NCI-H82 treated with DMSO at 0.1 percent for 48 hours (cell line): ENCODE measurements around the gene CHRNA4.

Source experiments
- DNase-seq: peaks from one replicate; lab custom pipeline; 2025; ENCODE audit not compliant: unreplicated experiment; lab: John Stamatoyannopoulos, UW

CHRNA4 gene

GRCh38 chr20:63360850-63361518 is at the start of gene CHRNA4:
CHRNA4 (minus strand) TSS chr20:63361349; CDS start chr20:63361165, 184 bp downstream.
- DNase-seq: no peak

GRCh38 chr20:63409834-63410435 is 48.8 kb upstream of the CHRNA4 start:
- no peak for DNase-seq

- DNase-seq: no peak
Measured at GRCh38 chr20:63409066-63409833, 48.1 kb upstream of the CHRNA4 start.

- no peak for DNase-seq
Measured at GRCh38 chr20:63408684-63409046, 47.5 kb upstream of the CHRNA4 start.

- DNase-seq: no peak
Measured at GRCh38 chr20:63407928-63408683, 47.0 kb upstream of the CHRNA4 start.

- DNase-seq: no peak
Measured at GRCh38 chr20:63406617-63407245, 45.6 kb upstream of the CHRNA4 start.

- DNase-seq: no peak
Measured at GRCh38 chr20:63406011-63406410, 44.9 kb upstream of the CHRNA4 start.

- DNase-seq: no peak
Measured at GRCh38 chr20:63405102-63405730, 44.1 kb upstream of the CHRNA4 start.

GRCh38 chr20:63404129-63405085 is 43.3 kb upstream of the CHRNA4 start:
- no peak for DNase-seq

GRCh38 chr20:63403403-63404105 is 42.4 kb upstream of the CHRNA4 start:
- no peak for DNase-seq

GRCh38 chr20:63402860-63403220 is 41.7 kb upstream of the CHRNA4 start:
- DNase-seq: no peak

GRCh38 chr20:63402181-63402859 is 41.2 kb upstream of the CHRNA4 start:
- no peak for DNase-seq

- DNase-seq: no peak
Measured at GRCh38 chr20:63401384-63402110, 40.4 kb upstream of the CHRNA4 start.

- no peak for DNase-seq
Measured at GRCh38 chr20:63400486-63401210, 39.5 kb upstream of the CHRNA4 start.

GRCh38 chr20:63399596-63400375 is 38.6 kb upstream of the CHRNA4 start:
- no peak for DNase-seq
